Lower leg skin (tissue), 3 donors: ENCODE results near the gene RNF213.
A peak's percentile ranks its signal among the peaks of the same experiment; 100 is the strongest.

Source experiments
- CTCF ChIP-seq, 3 donors: fragments of 450-650 bp; IDR thresholded peaks; one replicate each; pipeline ENCODE4 v1.5.1; 2016; ENCODE audit warnings: antibody characterized with exemption in 3 of 3, mild to moderate bottlenecking in 3 of 3, moderate library complexity in 2 of 3
- POLR2A ChIP-seq, 2 donors: fragments of 450-650 bp; IDR thresholded peaks; one replicate each; pipeline ENCODE4 v1.6.1; 2016 to 2017; ENCODE audit warnings: antibody characterized with exemption in 2 of 2, mild to moderate bottlenecking in 1 of 2, moderate library complexity in 1 of 2

GRCh38 chr17:80426671-80427326, 166.1 kb downstream of the RNF213 start:
- TF ChIP-seq POLR2A (IDR thresholded peaks at IDR 0.05) (no peak), CTCF (IDR thresholded peaks at IDR 0.05) (peak in 1 of 3 donors; percentile 74)
